ENCODE measurements around the gene STING1.
"Not testable (repeated sequence)": the region's sequence is repeated elsewhere in the genome, so short reads cannot be mapped to it uniquely, and the experiment has no call there.

- TF ChIP-seq CTCF (IDR thresholded peaks at IDR 0.05; ENCODE audit: poor library complexity); EZH2phosphoT487 (IDR thresholded peaks at IDR 0.05; ENCODE audit: low read depth, severe bottlenecking, unreplicated experiment): not testable (repeated sequence)
These were observed 3.7 kb downstream of the STING1 start for GRCh38 chr5:139478657-139479423.

All from hepatocyte (in vitro differentiated cells).